IMR-90 (cell line): ENCODE results near the gene KMT2B. TPM values are rescaled to one million over a fixed set of nuclear protein-coding genes. Genes with fewer than 3 reads are reported as not detected.
A peak's percentile ranks its signal among the peaks of the same experiment; 100 is the strongest.

ENCODE experiments used
- ATAC-seq: fragments of 200-7000 bp; cut with Tn5 transposase; 2 replicates; pipeline ENCODE4 v1.9.1; 2020; ENCODE audit warnings: low read depth, mild to moderate bottlenecking, moderate library complexity
- BruUV-seq: library from RNA; stranded (reverse); fragments of 400-500 nt; replicated peaks from 2 replicates; lab custom pipeline; 2021; lab: Mats Ljungman, UMichigan
- CTCF ChIA-PET: fragments of 300-600 bp; formaldehyde crosslinking; extraction: SDS; loops from one replicate; lab custom pipeline; 2021; ENCODE audit warnings: antibody characterized with exemption; lab: Yijun Ruan, JAX
- POLR2A ChIA-PET: fragments of 300-600 bp; sonication (Branson Sonifier 250); formaldehyde crosslinking; loops from one replicate; lab custom pipeline; 2022; ENCODE audit warnings: antibody characterized with exemption; ENCODE audit not compliant: unreplicated experiment; lab: Charles Lee
- DNase-seq: peaks from one replicate; pipeline ENCODE4 v3.0.0; 2013
- H2AFZ ChIP-seq: replicated peaks from 2 replicates; pipeline ENCODE3; 2013; ENCODE audit warnings: low read length, mild to moderate bottlenecking; ENCODE audit not compliant: poor library complexity
- H2AK5ac ChIP-seq: 2 replicates; pipeline ENCODE4 v1.6.1; 2013; ENCODE audit warnings: low read depth, low read length, inconsistent platforms
- H2AK9ac ChIP-seq: replicated peaks from 2 replicates; pipeline ENCODE3; 2013; ENCODE audit warnings: mild to moderate bottlenecking, low read depth, low read length, moderate library complexity; ENCODE audit not compliant: poor library complexity
- H2BK120ac ChIP-seq: 2 replicates; pipeline ENCODE4 v1.6.1; 2013; ENCODE audit warnings: low read depth, low read length, inconsistent platforms
- H2BK15ac ChIP-seq: 3 replicates; pipeline ENCODE4 v1.6.1; 2013; ENCODE audit warnings: low read depth, low read length, inconsistent platforms
- H2BK20ac ChIP-seq: 2 replicates; pipeline ENCODE4 v1.6.1; 2013; ENCODE audit warnings: low read depth, mild to moderate bottlenecking, inconsistent platforms, low read length, moderate library complexity
- H2BK5ac ChIP-seq: 2 replicates; pipeline ENCODE4 v1.6.1; 2013; ENCODE audit warnings: mild to moderate bottlenecking, low read depth, low read length, inconsistent platforms; ENCODE audit not compliant: poor library complexity, severe bottlenecking
- H3K14ac ChIP-seq: replicated peaks from 2 replicates; pipeline ENCODE4 v1.6.1; 2013; ENCODE audit warnings: low read depth, low read length, inconsistent platforms
- H3K18ac ChIP-seq: 2 replicates; pipeline ENCODE4 v1.6.1; 2013; ENCODE audit warnings: low read depth, low read length, control low read depth
- H3K23ac ChIP-seq: 2 replicates; pipeline ENCODE4 v1.6.1; 2013; ENCODE audit warnings: low read depth, low read length, inconsistent platforms
- H3K27ac ChIP-seq: 2 replicates; pipeline ENCODE4 v1.5.1; 2013; ENCODE audit warnings: mild to moderate bottlenecking, control low read depth, low read length; ENCODE audit not compliant: insufficient read depth
- H3K27me3 ChIP-seq: 2 replicates; pipeline ENCODE4 v1.6.1; 2013; ENCODE audit warnings: low read length; ENCODE audit not compliant: control insufficient read depth, insufficient read depth
- H3K36me3 ChIP-seq: 2 replicates; pipeline ENCODE4 v1.6.1; 2013; ENCODE audit warnings: low read length, mixed read lengths; ENCODE audit not compliant: control insufficient read depth, insufficient read depth
- H3K4ac ChIP-seq: 2 replicates; pipeline ENCODE4 v1.6.1; 2013; ENCODE audit warnings: low read depth, low read length, inconsistent platforms
- H3K4me1 ChIP-seq: 2 replicates; pipeline ENCODE4 v1.6.1; 2013; ENCODE audit warnings: low read length, mixed read lengths; ENCODE audit not compliant: control insufficient read depth, insufficient read depth
- H3K4me2 ChIP-seq: 2 replicates; pipeline ENCODE4 v1.6.1; 2013; ENCODE audit warnings: low read depth, mild to moderate bottlenecking, control low read depth, low read length, moderate library complexity
- H3K4me3 ChIP-seq: 2 replicates; pipeline ENCODE4 v1.5.1; 2013; ENCODE audit warnings: low read depth, mild to moderate bottlenecking, control low read depth, low read length, moderate library complexity; ENCODE audit not compliant: insufficient read depth
- H3K56ac ChIP-seq: 2 replicates; pipeline ENCODE4 v1.6.1; 2013; ENCODE audit warnings: low read length, inconsistent platforms; ENCODE audit not compliant: insufficient read depth; ENCODE audit errors: extremely low read depth
- H3K79me1 ChIP-seq, 2 experiments: 2 replicates each; pipeline ENCODE4 v1.6.1; 2013; ENCODE audit warnings: low read length in 2 of 2, inconsistent platforms in 1 of 2, low read depth in 1 of 2
- H3K9ac ChIP-seq: 2 replicates; pipeline ENCODE4 v1.6.1; 2013; ENCODE audit warnings: low read depth, low read length, control low read depth
- H3K9me1 ChIP-seq: 2 replicates; pipeline ENCODE4 v1.6.1; 2013; ENCODE audit warnings: low read length, inconsistent platforms; ENCODE audit not compliant: insufficient read depth
- H3K9me3 ChIP-seq: 2 replicates; pipeline ENCODE4 v1.6.1; 2013; ENCODE audit warnings: low read length; ENCODE audit not compliant: control insufficient read depth, insufficient read depth
- H4K20me1 ChIP-seq: 2 replicates; pipeline ENCODE4 v1.6.1; 2013; ENCODE audit warnings: low read length, inconsistent platforms; ENCODE audit not compliant: insufficient read depth
- H4K5ac ChIP-seq: 2 replicates; pipeline ENCODE4 v1.6.1; 2013; ENCODE audit warnings: mild to moderate bottlenecking, low read depth, low read length, control low read depth
- H4K8ac ChIP-seq, 2 experiments: 2 replicates each; pipeline ENCODE4 v1.6.1; 2013; ENCODE audit warnings: low read depth in 2 of 2, low read length in 2 of 2, control low read depth in 1 of 2, inconsistent platforms in 1 of 2
- H4K91ac ChIP-seq: 2 replicates; pipeline ENCODE4 v1.6.1; 2013; ENCODE audit warnings: low read depth, low read length, inconsistent platforms; ENCODE audit not compliant: insufficient read depth
- FOS ChIP-seq: fragments of 150-350 bp; IDR thresholded peaks from 2 replicates; pipeline ENCODE4 v1.6.1; 2016; ENCODE audit warnings: low read depth, low read length
- MAFK ChIP-seq: IDR thresholded peaks from 2 replicates; pipeline ENCODE4 v1.6.1; 2012; ENCODE audit warnings: low read depth, low read length, improper control_type of control experiment
- NFE2L2 ChIP-seq: fragments of 150-350 bp; IDR thresholded peaks from 2 replicates; pipeline ENCODE4 v1.6.1; 2016; ENCODE audit warnings: low read depth, mild to moderate bottlenecking, low read length
- SMC3 ChIP-seq: fragments of 150-350 bp; IDR thresholded peaks from 2 replicates; pipeline ENCODE4 v1.6.1; 2016; ENCODE audit warnings: low read depth, mild to moderate bottlenecking, antibody characterized with exemption, low read length, moderate library complexity
- WGBS, 2 experiments: methylation state at CpG; one replicate each; pipeline versions ENCODE4 v1.1.5 to v1.1.7; 2013; ENCODE audit warnings: missing lambda C conversion rate in 2 of 2; ENCODE audit not compliant: insufficient read length in 1 of 2; ENCODE audit errors: extremely low coverage in 2 of 2; 5-methylcytosine and 5-hydroxymethylcytosine counted together
- dilution Hi-C: fragments of 300-500 bp; cut with HindIII; formaldehyde crosslinking; loops from one replicate; pipeline ENCODE4 v1.14.3; 2018; ENCODE audit warnings: low sequenced_read_pairs; ENCODE audit not compliant: unreplicated experiment
- in situ Hi-C: fragments of 300-500 bp; cut with MboI; formaldehyde crosslinking; loops from 3 replicates; pipeline ENCODE4 v1.14.3; 2019; ENCODE audit warnings: low sequenced_read_pairs, inconsistent platforms, mixed read lengths
- intact Hi-C: fragments of 100-400 bp; cut with micrococcal nuclease; formaldehyde crosslinking; loops from 2 replicates; pipeline ENCODE4 v1.10.0; 2022
- polyA plus RNA-seq, 3 experiments: library from polyadenylated mRNA; depleted of rRNA; stranded (reverse); fragments of >200 nt; gene quantifications; 2 replicates each; pipeline ENCODE4 v1.2.3, GENCODE V29; 2012; ENCODE audit warnings: low replicate concordance in 1 of 3
- total RNA-seq: library from RNA; depleted of rRNA; stranded (reverse); fragments of >200 nt; gene quantifications from 2 replicates; pipeline ENCODE4 v1.2.3, GENCODE V29; 2012

KMT2B gene
- total and polyA plus RNA-seq, 2 of the 4 experiments (the other 2 are of a cell fraction), result 3.0 to 30.7 TPM

DNA sequence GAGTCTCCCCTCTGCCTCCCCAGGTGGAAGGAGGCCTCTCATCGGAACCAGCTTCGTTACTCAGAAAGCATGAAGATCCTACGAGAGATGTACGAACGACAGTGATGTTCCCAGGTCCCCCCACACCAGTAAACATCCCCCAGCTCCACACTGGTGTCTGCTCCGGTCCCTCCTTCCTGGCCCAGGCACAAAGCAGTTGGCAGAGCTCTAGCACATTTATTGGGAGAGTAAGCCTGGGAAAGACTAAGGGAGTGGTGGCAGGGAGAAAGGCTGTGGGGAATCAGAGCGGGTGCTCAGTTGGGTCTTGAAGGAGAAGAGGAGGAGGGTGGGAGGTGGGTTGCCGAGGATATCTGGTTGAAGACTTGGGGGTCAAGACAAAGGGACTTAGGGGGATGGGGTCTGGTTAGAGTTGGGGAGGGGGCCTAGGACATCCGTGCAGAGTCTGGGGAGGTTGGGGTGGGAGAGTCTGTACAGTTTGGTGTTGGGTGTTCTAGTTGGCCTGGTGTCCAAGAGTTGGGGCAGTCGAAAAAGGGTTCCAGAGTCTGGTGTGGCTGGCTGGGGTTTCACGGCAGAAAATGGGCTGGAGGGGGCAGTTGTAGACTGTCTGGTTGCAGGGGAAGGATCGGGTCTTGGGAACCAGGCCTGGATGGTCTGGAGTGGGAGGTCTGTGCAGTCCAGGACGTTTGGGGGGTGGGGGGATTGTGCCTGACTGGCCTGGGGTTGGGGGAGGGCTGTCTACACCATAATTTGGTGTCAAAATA lies 36.7 kb downstream of the KMT2B start:
- Histone ChIP-seq H3K79me1 (peaks cover 28 to 67% of the 10 kb centered on the region in 2 experiments; a peak in 3 of 4 replicates), H4K20me1 (peaks cover 6% of the 10 kb centered on the region; the same call in 1 of the 2 replicates), H4K91ac (no peak overlapping the region), H2BK5ac (no peak overlapping the region), H3K56ac (no peak overlapping the region), H3K4me3 (no peak overlapping the region), H4K5ac (no peak overlapping the region), H3K9ac (no peak overlapping the region), H3K4me1 (peaks cover 13% of the 10 kb centered on the region), H2BK120ac (no peak overlapping the region), H2BK15ac (no peak overlapping the region), H3K4me2 (no peak overlapping the region), H3K36me3 (peaks cover 29% of the 10 kb centered on the region; the same call in 1 of the 2 replicates), H3K14ac (no peak overlapping the region), H3K9me1 (0 out of 2 replicates have a peak, but pooled peaks cover 13% of the 10 kb centered on the region), H2AK5ac (0 out of 2 replicates have a peak overlapping the region, but pooled peaks have one; percentile 92), H2AK9ac (no peak overlapping the region), H3K18ac (no peak overlapping the region), H3K23ac (no peak overlapping the region), H3K27me3 (no peaks in the 10 kb centered on the region), H4K8ac (peak overlapping the region in 1 of 2 experiments; percentile 80; a peak in 1 of 4 replicates), H2BK20ac (no peak overlapping the region), H3K4ac (no peak overlapping the region; the same call in 1 of the 2 replicates), H3K27ac (no peak overlapping the region), H3K9me3 (no peaks in the 10 kb centered on the region), H2AFZ (no peak overlapping the region)
- 72% methylated on average over 3 of the region's 13 CpGs; no CpG with 5 or more reads in 1 of the 2 experiments for WGBS, 2 experiments
- DNase-seq (no peak), ATAC-seq (no peak)
- CTCF ChIA-PET, result no interaction called here
- TSS peak; percentile 96 for BruUV-seq
- in situ Hi-C loops (no loop called here), dilution Hi-C loops (no loop called here), intact Hi-C loops (loop anchor here (5.0 kb wide), 1 partner anchor 178 kb away; no protein-coding TSS in a partner anchor)
- POLR2A ChIA-PET, result interaction anchor here (0.6 kb wide), 1 partner anchor 17 kb away, joined by 3 read pairs; no protein-coding TSS in a partner anchor
- TF ChIP-seq SMC3, result no peak
- no peak for TF ChIP-seq FOS
- no peak for TF ChIP-seq MAFK
- no peak for TF ChIP-seq NFE2L2
